Ecto neural progenitor cell (in vitro differentiated cells): ENCODE data around the gene GNL3L.
"Not testable (repeated sequence)": the region's sequence is repeated elsewhere in the genome, so short reads cannot be mapped to it uniquely, and the experiment has no call there.

Experiments used
- DNase-seq: peaks from one replicate; pipeline ENCODE4 v3.0.0-alpha.2; 2018; ENCODE audit warnings: low spot score

Gene GNL3L

GRCh38 chrX:54561622-54562021, 31.6 kb downstream of the GNL3L start:
- DNase-seq, result no peak

DNA sequence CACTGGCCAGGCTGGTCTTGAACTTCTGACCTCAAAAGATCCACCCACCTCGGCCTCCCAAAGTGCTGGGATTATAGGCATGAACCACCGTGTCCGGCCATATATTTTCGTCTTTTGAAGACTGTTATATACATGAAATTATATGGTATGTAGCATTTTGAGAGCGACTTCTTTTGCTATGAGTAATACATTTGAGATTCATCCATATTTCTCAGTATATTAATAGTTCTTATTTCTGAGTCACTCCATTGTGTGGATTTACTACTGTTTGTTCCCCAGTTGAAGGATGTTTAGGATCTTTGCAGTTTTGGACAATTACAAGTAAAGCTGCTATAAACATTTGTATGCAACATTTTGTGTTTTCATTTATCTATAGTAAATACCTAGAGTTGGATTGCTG, 34.9 kb downstream of the GNL3L start:
- no peak for DNase-seq

DNA sequence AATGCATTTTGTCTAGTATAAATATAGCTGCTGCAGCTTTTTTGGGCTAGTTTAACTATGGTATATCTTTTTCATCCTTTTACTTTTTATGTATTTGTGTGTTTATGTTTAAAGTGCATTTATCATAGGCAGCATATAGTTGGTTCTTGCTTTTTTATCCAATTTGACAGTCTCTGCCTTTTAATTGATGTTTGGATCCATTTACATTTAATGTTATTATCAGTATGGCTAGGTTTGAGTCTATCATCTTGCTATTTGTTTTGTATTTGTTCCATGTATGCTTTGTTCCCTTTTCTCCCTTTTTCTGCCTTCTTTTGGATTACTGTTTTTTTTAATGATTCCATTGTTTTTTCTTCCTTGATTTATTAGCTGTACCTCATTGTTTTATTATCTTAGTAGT, 40.3 kb downstream of the GNL3L start:
- DNase-seq, result no peak

DNA sequence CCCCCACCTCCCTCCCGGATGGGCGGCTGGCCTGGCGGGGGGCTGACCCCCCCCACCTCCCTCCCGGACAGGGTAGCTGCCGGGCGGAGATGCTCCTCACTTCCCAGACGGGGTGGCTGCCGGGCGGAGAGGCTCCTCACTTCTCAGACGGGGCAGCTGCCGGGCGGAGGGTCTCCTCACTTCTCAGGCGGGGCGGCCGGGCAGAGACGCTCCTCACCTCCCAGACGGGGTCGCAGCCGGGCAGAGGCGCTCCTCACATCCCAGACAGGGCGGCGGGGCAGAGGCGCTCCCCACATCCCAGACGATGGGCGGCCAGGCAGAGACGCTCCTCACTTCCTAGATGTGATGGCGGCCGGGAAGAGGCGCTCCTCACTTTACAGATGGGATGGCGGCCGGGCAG, 42.6 kb downstream of the GNL3L start:
- DNase-seq, result not testable (repeated sequence)

GRCh38 chrX:54597728-54598127, 67.7 kb downstream of the GNL3L start:
- DNase-seq, result no peak

DNA sequence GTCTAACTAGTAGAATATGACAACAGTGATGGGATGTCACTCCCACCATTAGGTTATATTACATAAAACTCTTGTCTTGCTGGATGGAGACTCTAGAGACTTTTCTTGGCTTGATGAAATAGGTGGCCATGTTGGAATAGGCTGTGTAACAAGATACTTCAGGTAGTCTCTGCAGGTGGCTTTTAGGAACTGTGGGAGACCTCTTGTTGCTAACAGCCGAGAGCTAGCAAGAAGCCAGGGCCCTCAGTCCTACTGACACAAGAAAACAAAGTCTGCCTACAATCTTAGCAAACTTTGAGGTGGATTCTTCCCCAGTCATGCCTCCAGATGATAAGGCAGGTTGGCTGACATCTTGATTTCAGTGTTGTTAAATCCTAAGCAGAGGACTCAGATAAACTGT, 72.5 kb downstream of the GNL3L start:
- DNase-seq, result no peak
